ENCODE results near the gene ARHGAP28.

DNA sequence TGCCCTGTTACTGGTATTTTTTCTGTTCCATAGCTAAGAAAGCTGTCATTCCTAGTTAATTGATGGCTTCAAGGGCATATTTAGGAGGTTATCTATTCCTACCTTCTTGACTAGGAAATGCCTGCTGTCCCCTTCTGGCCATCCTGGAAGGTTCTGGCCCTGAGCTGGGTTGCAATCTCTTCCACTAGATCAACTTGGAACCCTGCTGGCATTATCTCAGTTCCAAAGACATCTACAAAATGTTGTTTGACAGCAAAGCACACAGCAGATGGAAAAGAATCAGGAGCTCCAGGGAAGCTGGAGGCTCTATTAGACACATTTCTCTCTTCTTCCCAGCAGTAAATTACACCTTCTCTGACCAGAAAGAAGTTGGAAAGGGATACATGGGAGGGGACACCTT, 192.1 kb downstream of the ARHGAP28 start:
- TF ChIP-seq, protein P1, sequence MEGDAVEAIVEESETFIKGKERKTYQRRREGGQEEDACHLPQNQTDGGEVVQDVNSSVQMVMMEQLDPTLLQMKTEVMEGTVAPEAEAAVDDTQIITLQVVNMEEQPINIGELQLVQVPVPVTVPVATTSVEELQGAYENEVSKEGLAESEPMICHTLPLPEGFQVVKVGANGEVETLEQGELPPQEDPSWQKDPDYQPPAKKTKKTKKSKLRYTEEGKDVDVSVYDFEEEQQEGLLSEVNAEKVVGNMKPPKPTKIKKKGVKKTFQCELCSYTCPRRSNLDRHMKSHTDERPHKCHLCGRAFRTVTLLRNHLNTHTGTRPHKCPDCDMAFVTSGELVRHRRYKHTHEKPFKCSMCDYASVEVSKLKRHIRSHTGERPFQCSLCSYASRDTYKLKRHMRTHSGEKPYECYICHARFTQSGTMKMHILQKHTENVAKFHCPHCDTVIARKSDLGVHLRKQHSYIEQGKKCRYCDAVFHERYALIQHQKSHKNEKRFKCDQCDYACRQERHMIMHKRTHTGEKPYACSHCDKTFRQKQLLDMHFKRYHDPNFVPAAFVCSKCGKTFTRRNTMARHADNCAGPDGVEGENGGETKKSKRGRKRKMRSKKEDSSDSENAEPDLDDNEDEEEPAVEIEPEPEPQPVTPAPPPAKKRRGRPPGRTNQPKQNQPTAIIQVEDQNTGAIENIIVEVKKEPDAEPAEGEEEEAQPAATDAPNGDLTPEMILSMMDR (IDR thresholded peaks at IDR 0.05) = no peak
- no peak for TF ChIP-seq POLR2A (IDR thresholded peaks at IDR 0.05)
